NCI-H524 treated with DMSO at 0.1 percent for 48 hours (cell line): ENCODE data around the gene HTR1B.

Experiments used
- DNase-seq: peaks from one replicate; lab custom pipeline; 2025; lab: John Stamatoyannopoulos, UW

Gene HTR1B, protein sequence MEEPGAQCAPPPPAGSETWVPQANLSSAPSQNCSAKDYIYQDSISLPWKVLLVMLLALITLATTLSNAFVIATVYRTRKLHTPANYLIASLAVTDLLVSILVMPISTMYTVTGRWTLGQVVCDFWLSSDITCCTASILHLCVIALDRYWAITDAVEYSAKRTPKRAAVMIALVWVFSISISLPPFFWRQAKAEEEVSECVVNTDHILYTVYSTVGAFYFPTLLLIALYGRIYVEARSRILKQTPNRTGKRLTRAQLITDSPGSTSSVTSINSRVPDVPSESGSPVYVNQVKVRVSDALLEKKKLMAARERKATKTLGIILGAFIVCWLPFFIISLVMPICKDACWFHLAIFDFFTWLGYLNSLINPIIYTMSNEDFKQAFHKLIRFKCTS

GRCh38 chr6:77463308-77463860, at the start of gene HTR1B:
Gene HTR1B (minus strand): TSS chr6:77463491. CDS start chr6:77463403, 88 bp downstream.
- no peak for DNase-seq

DNA sequence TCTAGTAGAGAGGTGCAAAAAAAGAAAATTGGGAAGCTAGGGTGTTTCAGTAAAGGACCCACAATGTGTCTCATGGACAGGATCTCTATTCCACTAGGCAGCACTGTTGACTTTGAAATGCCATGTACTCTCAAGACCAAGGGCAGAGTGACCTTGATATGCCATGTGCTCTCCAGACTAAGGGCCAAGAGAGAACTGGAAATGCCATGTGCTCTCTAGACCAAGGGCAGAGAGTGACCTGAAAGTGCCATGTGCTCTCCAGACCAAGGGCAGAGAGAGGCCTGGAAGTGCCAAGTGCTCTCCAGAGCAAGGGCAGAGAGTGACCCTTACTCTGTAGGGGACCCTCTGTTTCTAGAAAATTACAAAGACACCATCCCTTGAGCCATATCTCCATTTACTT, 49.3 kb upstream of the HTR1B start:
- no peak for DNase-seq

DNA sequence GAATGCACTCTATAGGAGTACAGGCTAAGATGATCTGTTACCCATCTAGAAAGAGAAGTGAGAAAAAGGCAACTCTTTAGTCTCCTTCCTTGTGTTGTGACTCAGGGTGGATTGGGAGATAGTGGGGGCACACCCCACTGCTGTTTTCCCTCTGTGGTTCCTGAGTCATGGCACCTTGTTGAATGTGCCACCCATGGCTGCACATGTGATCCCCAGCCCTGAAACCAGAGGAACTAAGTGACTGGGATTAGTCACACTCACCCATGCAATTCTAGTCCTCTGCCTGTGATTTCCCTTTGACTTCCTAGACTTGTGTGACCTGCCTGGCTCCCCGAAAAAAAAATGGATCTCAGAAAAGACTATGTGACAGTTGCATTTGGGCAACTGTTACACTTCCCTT, 48.6 kb upstream of the HTR1B start:
- no peak for DNase-seq

DNA sequence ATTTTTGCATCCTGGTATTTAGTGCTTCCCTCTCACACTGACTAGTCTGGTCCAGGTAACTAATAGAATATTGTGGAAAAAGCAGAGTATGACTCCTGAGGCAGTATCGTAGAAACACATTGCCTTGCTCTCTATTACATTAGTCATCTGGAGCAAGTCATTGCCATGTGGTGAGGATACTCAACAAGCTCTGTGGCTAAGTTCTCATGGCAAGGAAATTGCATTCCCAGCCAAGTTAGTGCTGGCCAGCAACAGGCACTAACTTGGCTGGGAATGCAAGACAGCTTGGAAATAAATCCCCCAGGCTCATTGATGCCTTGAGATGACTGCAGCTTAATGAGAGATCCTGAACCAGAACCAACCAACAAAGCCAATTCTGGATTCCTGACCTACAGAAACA, 39.7 kb upstream of the HTR1B start:
- no peak for DNase-seq

- DNase-seq, result no peak
Measured at GRCh38 chr6:77492530-77492929, 29.2 kb upstream of the HTR1B start.

- no peak for DNase-seq
Measured at GRCh38 chr6:77487808-77488425, 24.6 kb upstream of the HTR1B start.

- no peak for DNase-seq
Measured at GRCh38 chr6:77482981-77483380, 19.7 kb upstream of the HTR1B start.

DNA sequence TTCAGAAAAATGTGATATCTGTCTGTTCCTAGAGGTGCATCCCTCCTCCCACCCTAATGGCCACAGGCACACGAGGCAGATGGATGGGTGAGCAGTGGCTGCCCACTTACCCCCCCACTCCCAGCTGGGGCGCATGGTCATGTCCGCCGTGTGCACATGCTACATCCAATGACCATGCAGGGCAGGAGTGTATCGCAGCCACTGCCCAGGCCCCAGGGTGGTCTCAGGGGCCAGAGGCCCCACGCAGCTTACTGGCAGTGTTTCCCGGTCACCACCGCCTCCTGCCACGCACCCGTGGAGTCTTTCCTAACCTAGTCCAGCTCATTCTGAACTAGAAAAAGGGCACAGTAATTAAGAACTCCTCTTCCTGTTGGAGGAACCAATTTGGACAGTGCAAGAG, 11.7 kb upstream of the HTR1B start:
- DNase-seq, result no peak

DNA sequence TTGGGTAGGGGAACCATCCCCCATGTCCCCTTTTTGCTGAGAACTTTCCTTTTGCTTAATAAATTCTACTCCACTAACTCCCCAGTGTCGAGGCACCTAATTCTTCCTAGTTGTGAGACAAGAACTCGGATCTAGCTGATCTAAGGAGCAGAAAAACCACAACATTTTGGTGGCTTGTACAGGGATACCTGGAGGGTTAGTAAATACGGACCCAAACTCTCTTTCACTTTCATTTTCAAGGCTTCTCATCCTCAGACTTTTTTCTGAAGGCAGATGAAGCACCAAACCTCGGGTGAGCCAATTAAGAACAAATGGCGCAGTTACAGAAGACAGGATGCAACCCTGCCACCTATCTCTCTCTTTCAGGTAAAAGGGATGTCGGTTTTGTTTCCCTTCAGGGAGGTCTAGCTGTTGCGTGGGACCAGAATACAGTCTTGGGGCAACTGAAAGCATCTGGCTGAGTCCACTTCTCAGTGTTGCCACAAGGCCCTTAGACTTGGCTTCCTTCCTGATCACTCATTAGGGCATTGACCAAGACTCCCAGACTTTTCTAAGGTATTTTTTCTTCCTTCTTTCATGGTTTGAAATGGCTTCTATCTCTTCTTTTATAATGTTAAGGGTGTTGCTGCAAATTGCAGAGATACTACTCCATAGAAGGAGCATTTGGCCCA, 11.1 kb upstream of the HTR1B start:
- no peak for DNase-seq

DNA sequence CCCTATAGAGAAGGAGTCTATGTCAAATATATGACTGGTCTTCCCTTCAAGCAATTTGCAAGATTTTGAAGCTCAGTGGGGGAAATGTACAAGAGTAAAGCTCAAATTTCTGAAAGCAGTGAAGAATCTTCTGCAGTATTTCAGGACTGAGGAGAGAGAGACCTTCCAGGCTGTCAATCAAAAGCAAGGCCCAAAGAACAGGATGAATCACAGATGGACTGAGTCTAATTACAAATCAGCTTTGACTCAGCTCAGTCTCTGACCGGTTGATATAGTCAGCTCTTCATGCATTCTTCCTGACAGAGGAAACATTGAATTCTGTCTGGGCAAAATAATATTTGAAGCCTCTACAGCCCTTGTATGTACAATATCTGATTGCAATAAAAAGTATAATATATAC, 7.7 kb upstream of the HTR1B start:
- no peak for DNase-seq

DNA sequence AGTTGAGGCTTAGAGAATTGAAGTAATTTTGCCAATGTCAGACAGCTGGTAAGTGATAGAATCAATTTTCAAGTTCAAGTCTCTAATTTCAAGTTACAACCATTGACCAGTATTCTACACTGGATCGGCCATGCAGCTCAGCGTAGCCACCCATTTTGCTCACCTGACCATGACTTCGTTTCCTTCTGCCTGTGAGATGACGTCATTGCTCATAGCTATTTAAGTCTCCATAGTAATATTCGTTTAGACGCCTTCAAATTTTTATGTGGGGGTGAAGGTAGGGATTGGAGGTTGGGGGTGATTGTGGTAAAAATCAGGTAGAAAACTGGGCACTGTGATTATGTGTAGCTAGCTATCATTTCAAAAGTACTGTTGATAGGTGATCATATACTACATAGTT, 5.6 kb upstream of the HTR1B start:
- no peak for DNase-seq

GRCh38 chr6:77466451-77467437, 3.5 kb upstream of the HTR1B start:
- no peak for DNase-seq

GRCh38 chr6:77466055-77466450, 2.8 kb upstream of the HTR1B start:
- no peak for DNase-seq

GRCh38 chr6:77464495-77464867, 1.2 kb upstream of the HTR1B start:
- no peak for DNase-seq

DNA sequence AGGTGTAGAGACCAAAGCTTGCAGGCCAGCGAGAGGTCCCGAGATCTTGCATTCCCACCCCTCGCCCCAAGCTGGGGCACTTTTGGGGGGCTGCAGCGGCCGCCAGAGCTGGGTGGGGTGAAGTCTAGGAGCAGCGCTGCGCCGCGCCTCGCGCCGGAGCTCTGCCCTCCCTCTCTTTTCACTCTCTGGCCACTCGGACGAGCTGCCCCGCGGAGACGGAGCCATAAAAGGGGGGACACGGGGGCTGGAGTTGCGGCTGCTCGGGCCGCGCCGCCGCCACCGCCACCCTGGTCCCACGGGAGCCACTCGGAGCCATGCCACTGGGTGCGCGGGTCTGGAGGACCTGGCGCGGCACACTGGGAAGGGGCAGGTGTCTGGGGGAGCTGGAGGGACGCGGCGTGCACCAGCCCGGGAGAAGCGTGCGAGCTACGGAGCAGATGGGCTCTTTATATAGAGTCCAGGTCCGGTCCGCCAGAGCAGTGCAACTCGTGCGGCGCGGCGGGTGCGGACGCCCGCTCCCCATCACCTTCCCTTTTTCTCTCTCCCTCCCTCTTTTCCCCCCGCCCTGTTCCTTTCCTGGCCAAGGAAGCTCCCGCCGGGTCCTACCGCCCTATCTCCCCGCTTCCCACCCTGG, 687 bp upstream of the HTR1B start:
- no peak for DNase-seq

DNA sequence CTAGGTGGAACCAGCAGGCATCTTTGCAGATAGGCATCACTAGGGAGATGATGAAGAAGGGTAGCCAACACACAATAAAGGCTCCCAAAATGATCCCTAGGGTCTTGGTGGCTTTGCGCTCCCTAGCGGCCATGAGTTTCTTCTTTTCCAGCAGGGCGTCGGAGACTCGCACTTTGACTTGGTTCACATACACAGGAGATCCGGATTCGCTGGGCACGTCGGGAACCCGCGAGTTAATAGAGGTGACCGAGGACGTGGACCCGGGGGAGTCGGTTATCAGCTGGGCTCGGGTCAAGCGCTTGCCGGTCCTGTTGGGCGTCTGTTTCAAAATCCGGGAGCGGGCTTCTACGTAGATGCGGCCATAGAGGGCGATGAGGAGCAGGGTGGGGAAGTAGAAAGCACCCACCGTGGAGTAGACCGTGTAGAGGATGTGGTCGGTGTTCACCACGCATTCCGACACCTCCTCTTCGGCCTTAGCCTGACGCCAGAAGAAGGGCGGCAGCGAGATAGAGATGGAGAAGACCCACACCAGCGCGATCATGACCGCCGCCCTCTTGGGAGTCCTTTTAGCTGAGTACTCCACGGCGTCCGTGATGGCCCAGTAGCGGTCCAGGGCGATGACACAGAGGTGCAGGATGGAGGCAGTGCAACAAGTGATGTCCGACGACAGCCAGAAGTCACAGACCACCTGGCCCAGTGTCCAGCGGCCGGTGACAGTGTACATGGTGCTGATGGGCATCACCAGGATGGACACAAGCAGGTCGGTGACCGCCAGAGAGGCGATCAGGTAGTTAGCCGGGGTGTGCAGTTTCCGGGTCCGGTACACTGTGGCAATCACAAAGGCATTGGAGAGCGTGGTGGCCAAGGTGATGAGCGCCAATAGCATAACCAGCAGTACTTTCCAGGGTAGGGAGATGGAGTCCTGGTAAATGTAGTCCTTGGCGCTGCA, 658 bp downstream of the HTR1B start:
- no peak for DNase-seq

- DNase-seq, result no peak
Measured at GRCh38 chr6:77461796-77462195, 1.5 kb downstream of the HTR1B start.

GRCh38 chr6:77458421-77458820, 4.9 kb downstream of the HTR1B start:
- no peak for DNase-seq

DNA sequence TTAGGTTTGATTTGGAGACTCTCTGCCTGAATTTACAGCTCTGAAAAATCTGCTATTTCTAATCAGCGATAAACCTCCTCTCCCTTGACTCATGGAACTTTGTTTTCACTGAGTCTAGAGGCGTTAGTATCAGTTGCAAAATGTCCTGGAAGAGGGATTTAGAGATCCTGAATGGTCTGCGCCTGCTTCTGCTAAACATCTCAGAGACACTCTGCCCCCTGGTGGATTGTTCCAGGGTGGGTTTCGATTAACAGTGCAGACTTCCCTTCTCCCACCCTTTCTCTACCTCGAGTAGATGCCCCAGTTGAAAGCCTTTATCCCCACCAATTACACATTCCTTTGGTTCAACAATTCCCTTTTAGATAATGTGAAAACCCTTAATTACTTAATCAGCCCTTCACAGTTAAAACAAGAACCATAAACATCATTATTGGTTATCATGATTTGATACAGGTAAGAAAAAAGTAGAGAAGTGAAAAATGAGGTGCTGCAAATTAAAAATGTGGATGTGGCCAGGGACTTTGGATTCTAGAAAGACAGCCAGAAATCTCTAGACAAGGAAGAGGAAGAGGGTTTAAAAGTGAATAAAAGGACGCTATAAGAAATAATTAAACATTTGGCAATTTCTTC, 5.5 kb downstream of the HTR1B start:
- no peak for DNase-seq
